K562 (cell line): ENCODE data around the gene EPB41L2. TPM values are rescaled to one million over a fixed set of nuclear protein-coding genes. Genes with fewer than 3 reads are reported as not detected.

Experiments
- ASH1L ChIP-seq: fragments of 450-650 bp; IDR thresholded peaks from 2 replicates; pipeline ENCODE4 v1.6.1; 2018; ENCODE audit warnings: borderline replicate concordance, mild to moderate bottlenecking, low read depth; ENCODE audit not compliant: partially characterized antibody
- GATAD2A ChIP-seq: fragments of 450-650 bp; IDR thresholded peaks from 2 replicates; pipeline ENCODE4 v1.6.1; 2017
- MLLT1 ChIP-seq, 2 experiments: fragments of 450-650 bp; IDR thresholded peaks; 2 replicates each; pipeline ENCODE4 v1.6.1; 2016
- SAFB ChIP-seq: fragments of 200-400 bp; formaldehyde crosslinking; IDR thresholded peaks from 2 replicates; pipeline ENCODE4 v1.6.1; 2017; ENCODE audit warnings: low read depth, low read length, borderline replicate concordance
- SMARCC2 ChIP-seq: fragments of 450-650 bp; IDR thresholded peaks from 2 replicates; pipeline ENCODE4 v1.6.1; 2017; ENCODE audit warnings: antibody characterized with exemption, moderate library complexity, mild to moderate bottlenecking, low read depth
- SOX6 ChIP-seq: fragments of 450-650 bp; IDR thresholded peaks from 2 replicates; pipeline ENCODE4 v1.6.1; 2014; ENCODE audit warnings: mild to moderate bottlenecking
- TFE3 ChIP-seq: fragments of 450-650 bp; formaldehyde crosslinking; IDR thresholded peaks from 2 replicates; pipeline ENCODE4 v1.4.0; 2020; ENCODE audit warnings: mild to moderate bottlenecking, mixed read lengths
- VEZF1 ChIP-seq: fragments of 200-800 bp; sonication (Bioruptor generic); IDR thresholded peaks from 2 replicates; pipeline ENCODE4 v1.6.1; 2017; ENCODE audit warnings: missing genetic modification characterization, missing compliant biosample characterization
- ZNF384 ChIP-seq: IDR thresholded peaks from 2 replicates; pipeline ENCODE4 v1.6.1; 2012; ENCODE audit warnings: low read depth, low read length, improper control_type of control experiment
- polyA plus RNA-seq, 8 experiments: library from polyadenylated mRNA; depleted of rRNA in 4 of 8; stranded (reverse) in 5 of 8; unstranded in 3 of 8; fragments of >200 nt; fragmentation: Nextera tagmentation in 2 of 8; fragmentation: Illumina TruSeq in 1 of 8; extraction: Ambion mirVana in 2 of 8; extraction: Trizol in 1 of 8; gene quantifications; 2 replicates each; pipeline versions ENCODE4 v1.2.1 to v1.2.3, GENCODE V29; 2011 to 2014; ENCODE audit warnings: inconsistent platforms in 1 of 8, missing spikeins in 1 of 8
- total RNA-seq, 7 experiments: library from RNA; depleted of rRNA in 6 of 7; stranded (reverse); fragments of >200 nt in 6 of 7; fragmentation: Illumina TruSeq in 2 of 7; extraction: Trizol in 2 of 7; gene quantifications; 2 replicates each; pipeline versions ENCODE4 v1.2.1 to v1.2.3, GENCODE V29; 2011 to 2021; ENCODE audit warnings: low replicate concordance in 1 of 7

The EPB41L2 gene
- total and polyA plus RNA-seq, 9 of the 15 experiments (the other 6 are each of a cell fraction or from before 2014, with no cell fraction given): 5.1 to 53.6 (median 25.0) TPM

- TF ChIP-seq SOX6 (no peak), MLLT1 (IDR thresholded peaks at IDR 0.05) (no peak), ASH1L (no peak), VEZF1 (CRISPR knock-in tag) (no peak), SMARCC2 (no peak), ZNF384 (no peak), TFE3 (no peak), GATAD2A (no peak), SAFB (no peak)
Observed at GRCh38 chr6:131027326-131027725, 35.7 kb downstream of the EPB41L2 start (continued).
